Ishikawa (cell line): ENCODE data around the gene PARN.

Experiments used
- CREB1 ChIP-seq: IDR thresholded peaks from 2 replicates; pipeline ENCODE4 v1.6.1; 2012; ENCODE audit warnings: low read depth
- FOXM1 ChIP-seq: IDR thresholded peaks from 2 replicates; pipeline ENCODE4 v1.6.1; 2012; ENCODE audit warnings: low read depth, borderline replicate concordance
- ZBTB7A ChIP-seq: IDR thresholded peaks from 2 replicates; pipeline ENCODE4 v1.6.1; 2012; ENCODE audit warnings: low read depth

- no peak for TF ChIP-seq FOXM1
- no peak for TF ChIP-seq CREB1
- no peak for TF ChIP-seq ZBTB7A
These were observed 47.6 kb upstream of the PARN start for GRCh38 chr16:14677627-14678026.
